ENCODE data around the gene RHPN2. TPM values are rescaled to one million over a fixed set of nuclear protein-coding genes. Genes with fewer than 3 reads are reported as not detected.

The RHPN2 gene
- total and polyA plus RNA-seq, 2 of the 13 experiments (the other 11 are each of a cell fraction or from before 2014, with no cell fraction given), result 20.3 to 48.0 TPM

- TF ChIP-seq MBNL3 (CRISPR knock-in tag; conservative IDR thresholded peaks at IDR 0.05) (no peak), NRL (CRISPR knock-in tag; IDR thresholded peaks at IDR 0.05; ENCODE audit: borderline replicate concordance) (no peak), ZEB1 (IDR thresholded peaks at IDR 0.05; ENCODE audit: insufficient replicate concordance, low read depth) (no peak), BATF2 (CRISPR knock-in tag; IDR thresholded peaks at IDR 0.05) (peak; percentile 89; the same call in 1 of the 2 replicates), PITX1 (CRISPR knock-in tag; IDR thresholded peaks at IDR 0.05) (peak; percentile 52; the same call in 1 of the 2 replicates), ZNF44 (CRISPR knock-in tag; IDR thresholded peaks at IDR 0.05) (no peak), MIER3 (CRISPR knock-in tag; IDR thresholded peaks at IDR 0.05; ENCODE audit: borderline replicate concordance) (no peak), HNF4G (IDR thresholded peaks at IDR 0.05; ENCODE audit: borderline replicate concordance, low read depth, low read length) (no peak), HNF4G (CRISPR knock-in tag; IDR thresholded peaks at IDR 0.05; ENCODE audit: borderline replicate concordance, low read depth) (no peak), ZNF138 (CRISPR knock-in tag; IDR thresholded peaks at IDR 0.05; ENCODE audit: low read depth) (no peak), CTCF (CRISPR knock-in tag; IDR thresholded peaks at IDR 0.05) (peak; percentile 41; the same call in 1 of the 2 replicates), TMF1 (CRISPR knock-in tag; IDR thresholded peaks at IDR 0.05; ENCODE audit: low read depth) (peak; percentile 98), ZNF292 (CRISPR knock-in tag; IDR thresholded peaks at IDR 0.05; ENCODE audit: borderline replicate concordance, low read depth) (no peak), ATRX (CRISPR knock-in tag; IDR thresholded peaks at IDR 0.05; ENCODE audit: borderline replicate concordance) (no peak), MAFF (IDR thresholded peaks at IDR 0.05; ENCODE audit: low read depth, low read length) (no peak), THAP11 (CRISPR knock-in tag; IDR thresholded peaks at IDR 0.05) (peak; percentile 91), AGO1 (IDR thresholded peaks at IDR 0.05; ENCODE audit: low read depth, low read length, poor library complexity, severe bottlenecking) (no peak), SCMH1 (CRISPR knock-in tag; IDR thresholded peaks at IDR 0.05; ENCODE audit: borderline replicate concordance) (no peak), TBL1XR1 (IDR thresholded peaks at IDR 0.05; ENCODE audit: borderline replicate concordance, low read length, partially characterized antibody) (peak; percentile 7), IRX3 (CRISPR knock-in tag; IDR thresholded peaks at IDR 0.05; ENCODE audit: borderline replicate concordance, low read depth) (peak; percentile 95; the same call in 1 of the 2 replicates), MZF1 (CRISPR knock-in tag; IDR thresholded peaks at IDR 0.05; ENCODE audit: borderline replicate concordance) (no peak), ZNF790 (CRISPR knock-in tag; IDR thresholded peaks at IDR 0.05; ENCODE audit: borderline replicate concordance) (no peak)
- TF ChIP-seq, protein P1, sequence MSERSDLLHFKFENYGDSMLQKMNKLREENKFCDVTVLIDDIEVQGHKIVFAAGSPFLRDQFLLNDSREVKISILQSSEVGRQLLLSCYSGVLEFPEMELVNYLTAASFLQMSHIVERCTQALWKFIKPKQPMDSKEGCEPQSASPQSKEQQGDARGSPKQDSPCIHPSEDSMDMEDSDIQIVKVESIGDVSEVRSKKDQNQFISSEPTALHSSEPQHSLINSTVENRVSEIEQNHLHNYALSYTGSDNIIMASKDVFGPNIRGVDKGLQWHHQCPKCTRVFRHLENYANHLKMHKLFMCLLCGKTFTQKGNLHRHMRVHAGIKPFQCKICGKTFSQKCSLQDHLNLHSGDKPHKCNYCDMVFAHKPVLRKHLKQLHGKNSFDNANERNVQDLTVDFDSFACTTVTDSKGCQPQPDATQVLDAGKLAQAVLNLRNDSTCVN (CRISPR knock-in tag; IDR thresholded peaks at IDR 0.05; ENCODE audit: borderline replicate concordance), result no peak; the same call in 1 of the 2 replicates
- TF ChIP-seq, protein P2, sequence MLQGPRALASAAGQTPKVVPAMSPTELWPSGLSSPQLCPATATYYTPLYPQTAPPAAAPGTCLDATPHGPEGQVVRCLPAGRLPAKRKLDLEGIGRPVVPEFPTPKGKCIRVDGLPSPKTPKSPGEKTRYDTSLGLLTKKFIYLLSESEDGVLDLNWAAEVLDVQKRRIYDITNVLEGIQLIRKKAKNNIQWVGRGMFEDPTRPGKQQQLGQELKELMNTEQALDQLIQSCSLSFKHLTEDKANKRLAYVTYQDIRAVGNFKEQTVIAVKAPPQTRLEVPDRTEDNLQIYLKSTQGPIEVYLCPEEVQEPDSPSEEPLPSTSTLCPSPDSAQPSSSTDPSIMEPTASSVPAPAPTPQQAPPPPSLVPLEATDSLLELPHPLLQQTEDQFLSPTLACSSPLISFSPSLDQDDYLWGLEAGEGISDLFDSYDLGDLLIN (CRISPR knock-in tag; IDR thresholded peaks at IDR 0.05; ENCODE audit: borderline replicate concordance), result 0 out of 2 replicates have a peak, but pooled peaks have one; percentile 19
Observed at GRCh38 chr19:32971715-32972540, 92.8 kb downstream of the RHPN2 start, which contains the start of the genes CEP89 and FAAP24 (continued).

Measured in HepG2 (cell line).